Right lobe of liver (tissue), 6 donors: ENCODE measurements around the gene GYPB. TPM values are rescaled to one million over a fixed set of nuclear protein-coding genes. Genes with fewer than 3 reads are reported as not detected.
"Not testable (repeated sequence)": the region's sequence is repeated elsewhere in the genome, so short reads cannot be mapped to it uniquely, and the experiment has no call there.

ENCODE experiments used
- ATAC-seq, 4 donors: fragments of 200-7000 bp; cut with Tn5 transposase; one replicate each; pipeline ENCODE4 v1.9.1; 2020; ENCODE audit warnings: mild to moderate bottlenecking in 4 of 4, moderate library complexity in 4 of 4
- DNase-seq, 3 donors: peaks; one replicate each; pipeline ENCODE4 v3.0.0-alpha.2; 2020
- H3K27ac ChIP-seq, 3 donors: fragments of 200-600 bp; one replicate each; pipeline ENCODE4 v1.8.0; 2022
- H3K27me3 ChIP-seq, 2 donors: fragments of 200-600 bp; one replicate each; pipeline ENCODE4 v1.8.0; 2022
- H3K36me3 ChIP-seq, 4 donors: fragments of 200-600 bp; sonication (generic) in 1 of 4; one replicate each; pipeline versions ENCODE4 v1.5.1 to v1.8.0; 2017 to 2022; ENCODE audit warnings: control low read depth in 1 of 4
- H3K4me1 ChIP-seq, 4 donors: fragments of 200-600 bp; sonication (generic) in 1 of 4; one replicate each; pipeline versions ENCODE4 v1.5.1 to v1.8.0; 2017 to 2022; ENCODE audit warnings: control low read depth in 1 of 4
- H3K4me3 ChIP-seq, 3 donors: fragments of 200-600 bp; one replicate each; pipeline ENCODE4 v1.8.0; 2022
- H3K9me3 ChIP-seq, 4 donors: fragments of 200-600 bp; sonication (generic) in 1 of 4; one replicate each; pipeline versions ENCODE4 v1.5.1 to v1.8.0; 2017 to 2022; ENCODE audit warnings: control low read depth in 1 of 4
- CTCF ChIP-seq, 4 donors: fragments of 200-600 bp in 3 of 4; fragments of 450-650 bp in 1 of 4; IDR thresholded peaks; one replicate each; pipeline versions ENCODE4 v1.5.1 to v1.8.0; 2016 to 2022; ENCODE audit warnings: antibody characterized with exemption in 4 of 4, mild to moderate bottlenecking in 2 of 4
- POLR2A ChIP-seq: fragments of 450-650 bp; IDR thresholded peaks from one replicate; pipeline ENCODE4 v1.6.1; 2017; ENCODE audit warnings: antibody characterized with exemption, mild to moderate bottlenecking
- WGBS: methylation state at CpG from one replicate; pipeline ENCODE4 v1.1.6; 2018; ENCODE audit warnings: low coverage, low lambda C conversion rate; ENCODE audit not compliant: insufficient coverage; ENCODE audit errors: missing lambda C conversion rate; 5-methylcytosine and 5-hydroxymethylcytosine counted together
- intact Hi-C, 2 donors: fragments of 100-400 bp; cut with DNase I; formaldehyde crosslinking; loops; one replicate each; pipeline versions ENCODE4 v1.11.2 to v1.14.1; 2022
- long read RNA-seq: library from polyadenylated mRNA; unstranded; transcript quantifications from one replicate; pipeline ENCODE4 v2.0.0, GENCODE V29; 2019
- total RNA-seq, 6 experiments: library from RNA; depleted of rRNA in 2 of 6; stranded (reverse); fragments of >200 nt in 2 of 6; fragmentation: NEBNext Ultra II Directional in 3 of 6; extraction: Animal tissue kit (Norgen Biotek cat#: 25700) in 3 of 6; gene quantifications; one replicate each; pipeline versions ENCODE4 v1.1.0 to v1.2.4, GENCODE V29; 2016 to 2023
- donor health status: DM: no; HTN: yes; CAD: no.
- donor health status: DM: no; HTN: no; CAD: no.
- donor health status: DM: no; HTN: no; CAD: no.
- donor health status: DM: no; HTN: yes; CAD: no.
- donor health status: DM: no; HTN: yes; CAD: no.

GYPB gene
- 1 to 10 TPM in 1 of 6 experiments, under 1 TPM in 2, not detected in 3; 0.44 to 3.5 (median 0.61) TPM for total RNA-seq
- long read RNA-seq: 0 reads

- H3K36me3 ChIP-seq, H3K9me3 ChIP-seq, H3K4me3 ChIP-seq, DNase-seq, H3K27me3 ChIP-seq, H3K4me1 ChIP-seq, H3K27ac ChIP-seq, intact Hi-C loops: not testable (repeated sequence)
- 64% methylated on average over 3 of the region's 3 CpGs for WGBS
- ATAC-seq: peak in 1 of 4 donors; percentile 14
Measured at GRCh38 chr4:144019277-144019676, at the start of gene GYPB. GYPB (minus strand) TSS chr4:144019380; CDS start chr4:144019287, 93 bp downstream.

GRCh38 chr4:144061556-144061955, 42.4 kb upstream of the GYPB start:
- DNase-seq, H3K27me3 ChIP-seq, H3K4me3 ChIP-seq, ATAC-seq, H3K27ac ChIP-seq, H3K36me3 ChIP-seq, intact Hi-C loops, H3K9me3 ChIP-seq, H3K4me1 ChIP-seq: not testable (repeated sequence)

GRCh38 chr4:144060234-144060859, 41.2 kb upstream of the GYPB start:
- intact Hi-C loops, H3K36me3 ChIP-seq, H3K9me3 ChIP-seq, DNase-seq, H3K4me1 ChIP-seq, H3K4me3 ChIP-seq, ATAC-seq, H3K27ac ChIP-seq, H3K27me3 ChIP-seq: not testable (repeated sequence)
- 34% methylated on average over 2 of the region's 3 CpGs for WGBS

GRCh38 chr4:144056800-144057199, 37.6 kb upstream of the GYPB start:
- TF ChIP-seq CTCF (IDR thresholded peaks at IDR 0.05) (no peak), POLR2A (no peak)
- Histone ChIP-seq H3K9me3 (no peaks in the 10 kb centered on the region), H3K27ac (no peak overlapping the region), H3K36me3 (no peaks in the 10 kb centered on the region), H3K4me3 (no peak overlapping the region), H3K4me1 (no peaks in the 10 kb centered on the region), H3K27me3 (no peaks in the 10 kb centered on the region)
- ATAC-seq (no peak), DNase-seq (no peak)
- 59% methylated on average over 4 of the region's 4 CpGs for WGBS
- intact Hi-C loops: no loop called here

GRCh38 chr4:144055336-144055735, 36.2 kb upstream of the GYPB start:
- intact Hi-C loops, ATAC-seq, H3K4me1 ChIP-seq: not testable (repeated sequence)

GRCh38 chr4:144051494-144051893, 32.3 kb upstream of the GYPB start:
- 100% methylated on average over 1 of the region's 1 CpG for WGBS
- intact Hi-C loops, H3K36me3 ChIP-seq, H3K4me3 ChIP-seq, DNase-seq, H3K27ac ChIP-seq, ATAC-seq, H3K27me3 ChIP-seq, H3K9me3 ChIP-seq, H3K4me1 ChIP-seq: not testable (repeated sequence)

More at GRCh38 chr4:144055336-144055735, 36.2 kb upstream of the GYPB start:
- not testable (repeated sequence) for H3K36me3 ChIP-seq, H3K27ac ChIP-seq, H3K27me3 ChIP-seq, H3K4me3 ChIP-seq, DNase-seq, H3K9me3 ChIP-seq
- WGBS: 54% methylated on average over 3 of the region's 3 CpGs

GRCh38 chr4:144050631-144051030, 31.5 kb upstream of the GYPB start:
- DNase-seq, H3K27me3 ChIP-seq, intact Hi-C loops, H3K4me3 ChIP-seq, H3K9me3 ChIP-seq, ATAC-seq, H3K36me3 ChIP-seq, H3K4me1 ChIP-seq, H3K27ac ChIP-seq: not testable (repeated sequence)
- WGBS: 38% methylated on average over 2 of the region's 2 CpGs

GRCh38 chr4:144049495-144050424, 30.6 kb upstream of the GYPB start:
- DNase-seq, H3K4me3 ChIP-seq, H3K36me3 ChIP-seq, intact Hi-C loops, H3K27me3 ChIP-seq, H3K27ac ChIP-seq, H3K9me3 ChIP-seq, ATAC-seq, H3K4me1 ChIP-seq: not testable (repeated sequence)
- WGBS: 46% methylated on average over 6 of the region's 6 CpGs

GRCh38 chr4:144044936-144045335, 25.8 kb upstream of the GYPB start:
- ATAC-seq, H3K9me3 ChIP-seq, H3K27ac ChIP-seq, H3K4me1 ChIP-seq, H3K4me3 ChIP-seq, DNase-seq, H3K27me3 ChIP-seq, H3K36me3 ChIP-seq, intact Hi-C loops: not testable (repeated sequence)

- ATAC-seq, H3K27ac ChIP-seq, H3K9me3 ChIP-seq, intact Hi-C loops, H3K4me1 ChIP-seq, H3K27me3 ChIP-seq, DNase-seq, H3K36me3 ChIP-seq, H3K4me3 ChIP-seq: not testable (repeated sequence)
- 38% methylated on average over 1 of the region's 1 CpG for WGBS
Measured at GRCh38 chr4:144032580-144032979, 13.4 kb upstream of the GYPB start.
